ENCODE results near the gene BCAS3. TPM values are rescaled to one million over a fixed set of nuclear protein-coding genes. Genes with fewer than 3 reads are reported as not detected.

Gene BCAS3
- total and polyA plus RNA-seq, 5 experiments from 2014 or later, result 25.7 to 41.4 (median 32.8) TPM

DNA sequence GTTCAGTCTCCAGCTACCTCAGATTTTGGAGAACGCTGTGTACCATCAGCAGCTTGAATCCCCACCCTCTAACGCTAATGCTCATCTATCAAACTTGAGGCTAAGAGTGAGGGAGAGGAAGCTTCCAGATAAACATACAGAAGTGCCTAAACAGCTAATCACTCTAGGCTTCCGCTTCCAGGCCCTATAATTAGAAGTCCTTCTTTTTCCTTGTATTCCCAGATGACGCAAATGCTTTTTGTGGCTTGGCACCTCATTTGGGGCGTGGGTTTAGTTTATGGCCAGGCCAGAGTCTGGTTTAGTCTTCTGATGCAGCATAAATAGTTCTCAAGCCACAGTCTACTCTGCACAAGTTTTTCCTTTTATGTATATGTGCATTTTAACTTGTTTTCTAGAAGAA is 263.4 kb downstream of the BCAS3 start:
- Mint-ChIP-seq H3K4me1 (no peaks in the 10 kb centered on the region), H3K9me3 (peaks cover 0 to 2% (median 0%) of the 10 kb centered on the region in 9 donors), H3K36me3 (peaks cover 6 to 13% (median 7%) of the 10 kb centered on the region in 3 donors), H3K27ac (no peak overlapping the region), H3K4me3 (no peak overlapping the region), H3K27me3 (no peaks in the 10 kb centered on the region)
- ATAC-seq (no peak), DNase-seq (no peak)
- POLR2A ChIA-PET, result no interaction called here

- POLR2A ChIA-PET, result no interaction called here
- DNase-seq (no peak), ATAC-seq (no peak)
- Mint-ChIP-seq H3K9me3 (peaks cover 0 to 2% (median 0%) of the 10 kb centered on the region in 9 donors), H3K4me1 (no peaks in the 10 kb centered on the region), H3K27me3 (no peaks in the 10 kb centered on the region), H3K4me3 (no peak overlapping the region), H3K27ac (no peak overlapping the region), H3K36me3 (peaks cover 6 to 13% (median 7%) of the 10 kb centered on the region in 3 donors)
Measured at GRCh38 chr17:60941571-60941970, 263.9 kb downstream of the BCAS3 start.

- POLR2A ChIA-PET, result no interaction called here
- ATAC-seq, result no peak
- no peak for DNase-seq
- Mint-ChIP-seq H3K36me3 (peaks cover 0 to 12% (median 8%) of the 10 kb centered on the region in 3 donors), H3K27ac (no peak overlapping the region), H3K27me3 (no peaks in the 10 kb centered on the region), H3K4me1 (no peaks in the 10 kb centered on the region), H3K4me3 (no peak overlapping the region), H3K9me3 (peaks cover 0 to 2% (median 0%) of the 10 kb centered on the region in 9 donors)
Measured at GRCh38 chr17:60944751-60945150, 267.1 kb downstream of the BCAS3 start.

- Mint-ChIP-seq H3K4me1 (no peaks in the 10 kb centered on the region), H3K36me3 (peaks cover 0 to 12% (median 8%) of the 10 kb centered on the region in 3 donors), H3K4me3 (no peak overlapping the region), H3K27me3 (no peaks in the 10 kb centered on the region), H3K9me3 (peaks cover 0 to 2% (median 0%) of the 10 kb centered on the region in 9 donors), H3K27ac (no peak overlapping the region)
- POLR2A ChIA-PET, result no interaction called here
- DNase-seq (no peak), ATAC-seq (no peak)
Measured at GRCh38 chr17:60947100-60947499, 269.4 kb downstream of the BCAS3 start.

DNA sequence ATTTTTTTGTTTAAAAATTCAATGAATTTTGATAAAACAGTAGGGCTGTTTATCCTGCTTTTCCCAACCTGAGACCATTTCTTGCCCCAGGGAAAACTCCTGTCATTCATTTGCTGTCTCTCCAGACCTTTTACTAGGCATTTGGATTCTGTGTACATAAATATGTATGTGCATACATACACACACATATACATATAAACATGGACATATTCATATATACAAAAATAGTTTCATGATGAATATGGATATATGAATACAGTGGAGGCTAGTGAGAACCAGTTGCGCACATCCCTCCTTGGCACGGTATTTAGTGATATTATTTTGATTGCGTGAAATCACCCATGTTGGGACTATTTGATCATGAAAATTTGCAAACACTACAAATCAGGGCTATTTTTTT is 269.9 kb downstream of the BCAS3 start:
- ATAC-seq (no peak), DNase-seq (no peak)
- Mint-ChIP-seq H3K27ac (no peak overlapping the region), H3K4me3 (no peak overlapping the region), H3K4me1 (no peaks in the 10 kb centered on the region), H3K27me3 (no peaks in the 10 kb centered on the region), H3K9me3 (peaks cover 0 to 2% (median 0%) of the 10 kb centered on the region in 9 donors), H3K36me3 (peaks cover under 1 to 12% (median 10%) of the 10 kb centered on the region in 3 donors)
- POLR2A ChIA-PET, result no interaction called here

GRCh38 chr17:60952747-60953146 is 275.1 kb downstream of the BCAS3 start:
- DNase-seq (no peak), ATAC-seq (no peak)
- no peaks in the 10 kb centered on the region for H3K4me1 Mint-ChIP-seq
- no peak overlapping the region for H3K27ac Mint-ChIP-seq
- H3K9me3 Mint-ChIP-seq, result peaks cover 0 to 9% (median 0%) of the 10 kb centered on the region in 9 donors
- no peaks in the 10 kb centered on the region for H3K27me3 Mint-ChIP-seq
- H3K4me3 Mint-ChIP-seq, result no peak overlapping the region
- POLR2A ChIA-PET, result no interaction called here
- H3K36me3 Mint-ChIP-seq, result peaks cover 8 to 26% (median 17%) of the 10 kb centered on the region in 3 donors

DNA sequence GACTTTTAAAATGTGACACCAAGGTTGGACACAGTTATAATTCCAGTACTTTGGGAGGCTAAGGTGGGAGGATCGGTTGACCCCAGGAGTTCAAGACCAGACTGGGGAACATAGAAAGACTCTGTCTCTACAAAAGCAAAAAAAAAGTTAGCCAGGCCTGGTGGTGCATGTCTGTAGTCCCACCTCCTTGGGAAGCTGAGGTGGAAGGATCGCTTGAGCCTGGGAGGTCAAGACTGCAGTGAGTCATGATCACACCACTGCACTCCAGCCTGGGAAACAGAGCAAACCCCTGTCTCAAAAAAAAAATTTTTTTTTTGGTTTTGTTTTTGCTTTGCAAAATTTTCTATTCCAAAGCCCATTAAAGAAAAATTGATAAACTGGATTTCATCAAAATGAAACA is 281.4 kb downstream of the BCAS3 start:
- POLR2A ChIA-PET, result no interaction called here
- ATAC-seq, result no peak
- H3K27ac Mint-ChIP-seq, result no peak overlapping the region
- no peak overlapping the region for H3K4me3 Mint-ChIP-seq
- peaks cover 7 to 22% (median 12%) of the 10 kb centered on the region in 9 donors for H3K9me3 Mint-ChIP-seq
- no peaks in the 10 kb centered on the region for H3K27me3 Mint-ChIP-seq
- H3K36me3 Mint-ChIP-seq, result peaks cover 28 to 49% (median 32%) of the 10 kb centered on the region in 3 donors
- DNase-seq, result no peak
- H3K4me1 Mint-ChIP-seq, result peaks cover 0 to 2% (median 0%) of the 10 kb centered on the region in 4 donors

- POLR2A ChIA-PET, result no interaction called here
- H3K27ac Mint-ChIP-seq, result no peak overlapping the region
Measured at GRCh38 chr17:60959696-60960095, 282.0 kb downstream of the BCAS3 start.

DNA sequence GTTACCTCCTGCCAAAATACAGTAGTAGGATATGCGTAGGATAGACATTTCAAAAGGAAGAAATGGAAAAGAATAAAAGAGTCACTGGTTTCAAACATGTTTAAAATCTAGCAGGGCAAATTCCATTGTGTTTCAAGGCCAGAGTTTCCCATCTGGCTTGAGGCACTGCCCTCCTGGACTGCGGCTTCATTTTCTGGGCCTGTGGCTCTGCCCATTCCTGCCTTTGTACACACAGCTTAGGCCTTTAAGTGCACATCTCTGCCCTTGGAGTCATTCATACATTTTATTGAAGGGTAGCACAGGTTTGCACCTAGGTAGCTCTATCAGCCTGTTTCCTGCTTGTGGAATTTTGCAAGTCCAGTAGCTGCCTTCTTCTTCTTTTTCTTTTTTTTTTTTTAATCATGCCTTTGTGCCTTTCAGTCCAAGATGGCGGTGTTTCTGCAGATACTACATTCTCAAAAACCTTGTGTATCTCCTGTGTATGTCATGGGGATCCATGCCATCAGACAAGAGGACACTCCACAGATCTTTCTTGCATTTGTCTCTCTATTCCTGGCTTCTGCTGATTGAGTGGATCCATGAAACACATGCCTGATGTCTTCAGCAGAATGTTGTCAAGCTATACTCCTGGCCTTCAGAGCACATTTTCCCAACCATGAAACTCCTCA is 282.9 kb downstream of the BCAS3 start:
- Mint-ChIP-seq H3K4me3 (no peak overlapping the region), H3K4me1 (peaks cover 0 to 2% (median 0%) of the 10 kb centered on the region in 4 donors), H3K27ac (no peak overlapping the region), H3K36me3 (peaks cover 37 to 53% (median 38%) of the 10 kb centered on the region in 3 donors), H3K9me3 (peaks cover 7 to 33% (median 21%) of the 10 kb centered on the region in 9 donors), H3K27me3 (no peaks in the 10 kb centered on the region)
- no peak for ATAC-seq
- POLR2A ChIA-PET, result no interaction called here
- DNase-seq, result no peak

More at GRCh38 chr17:60959696-60960095, 282.0 kb downstream of the BCAS3 start:
- Mint-ChIP-seq H3K27me3 (no peaks in the 10 kb centered on the region), H3K4me3 (no peak overlapping the region), H3K4me1 (peaks cover 0 to 2% (median 0%) of the 10 kb centered on the region in 4 donors), H3K9me3 (peaks cover 7 to 29% (median 16%) of the 10 kb centered on the region in 9 donors), H3K36me3 (peaks cover 34 to 52% (median 34%) of the 10 kb centered on the region in 3 donors)
- ATAC-seq, result no peak
- DNase-seq, result no peak

GRCh38 chr17:60964160-60964559 is 286.5 kb downstream of the BCAS3 start:
- DNase-seq (no peak), ATAC-seq (no peak)
- Mint-ChIP-seq H3K36me3 (peaks cover 23 to 60% (median 53%) of the 10 kb centered on the region in 3 donors), H3K4me3 (no peak overlapping the region), H3K27me3 (no peaks in the 10 kb centered on the region), H3K9me3 (peaks cover 17 to 52% (median 35%) of the 10 kb centered on the region in 9 donors), H3K27ac (no peak overlapping the region), H3K4me1 (peaks cover 0 to 2% (median 0%) of the 10 kb centered on the region in 4 donors)
- POLR2A ChIA-PET, result no interaction called here

DNA sequence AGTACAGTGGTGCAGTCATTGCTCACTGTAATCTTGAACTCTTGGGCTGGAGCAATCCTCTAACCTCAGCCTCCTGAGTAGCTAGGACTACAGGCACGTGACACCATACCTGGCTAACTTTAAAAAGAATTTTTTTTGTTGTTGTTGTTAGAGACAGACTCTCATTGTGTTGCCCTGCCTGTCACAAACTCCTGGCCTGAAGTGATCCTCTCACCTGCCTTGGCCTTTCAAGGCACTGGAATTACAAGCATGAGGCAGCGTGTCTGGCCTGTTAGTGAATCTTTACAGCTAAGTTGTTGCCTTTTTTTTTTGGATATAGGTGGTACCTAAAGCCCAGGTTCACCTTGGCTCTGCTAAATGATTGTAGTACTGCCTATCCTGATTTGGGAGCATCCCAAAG is 290.6 kb downstream of the BCAS3 start:
- ATAC-seq (no peak), DNase-seq (no peak)
- no peaks in the 10 kb centered on the region for H3K27me3 Mint-ChIP-seq
- H3K9me3 Mint-ChIP-seq, result peaks cover 11 to 43% (median 27%) of the 10 kb centered on the region in 9 donors
- H3K36me3 Mint-ChIP-seq, result peaks cover 11 to 40% (median 39%) of the 10 kb centered on the region in 3 donors
- H3K4me1 Mint-ChIP-seq, result no peaks in the 10 kb centered on the region
- H3K27ac Mint-ChIP-seq, result no peak overlapping the region
- POLR2A ChIA-PET, result no interaction called here
- H3K4me3 Mint-ChIP-seq, result no peak overlapping the region

- H3K36me3 Mint-ChIP-seq, result peaks cover 6 to 31% (median 31%) of the 10 kb centered on the region in 3 donors
- H3K27ac Mint-ChIP-seq, result no peak overlapping the region
- H3K4me3 Mint-ChIP-seq, result no peak overlapping the region
- POLR2A ChIA-PET, result no interaction called here
- H3K27me3 Mint-ChIP-seq, result no peaks in the 10 kb centered on the region
- DNase-seq, result no peak
- no peaks in the 10 kb centered on the region for H3K4me1 Mint-ChIP-seq
- H3K9me3 Mint-ChIP-seq, result peaks cover 7 to 32% (median 19%) of the 10 kb centered on the region in 9 donors
- no peak for ATAC-seq
Measured at GRCh38 chr17:60969500-60970037, 291.9 kb downstream of the BCAS3 start.

GRCh38 chr17:60970741-60971140 is 293.1 kb downstream of the BCAS3 start:
- Mint-ChIP-seq H3K27ac (no peak overlapping the region), H3K9me3 (peaks cover 0 to 24% (median 14%) of the 10 kb centered on the region in 9 donors), H3K4me1 (peaks cover 0 to 4% (median 0%) of the 10 kb centered on the region in 4 donors), H3K4me3 (no peak overlapping the region), H3K27me3 (no peaks in the 10 kb centered on the region), H3K36me3 (peaks cover 2 to 23% (median 22%) of the 10 kb centered on the region in 3 donors)
- ATAC-seq (no peak), DNase-seq (no peak)
- POLR2A ChIA-PET, result no interaction called here

Measured in naive thymus-derived CD8-positive, alpha-beta T cell (primary cell).